OCI-LY3 (cell line): ENCODE results near the gene IRF5.

ENCODE experiments used
- H2AFZ ChIP-seq: fragments of 200-600, 300-600 bp; shearing (Covaris generic); 2 replicates; pipeline ENCODE4 v1.6.0; 2014; ENCODE audit warnings: antibody characterized with exemption, low read depth, low read length
- H3K27ac ChIP-seq: fragments of 200-600, 300-600 bp; sonication (generic); 2 replicates; pipeline ENCODE4 v1.5.1; 2014; ENCODE audit warnings: mild to moderate bottlenecking, low read length, moderate library complexity, mixed read lengths
- H3K27me3 ChIP-seq: fragments of 200-600, 300-600 bp; sonication (generic); 2 replicates; pipeline ENCODE4 v1.6.1; 2014; ENCODE audit warnings: low read depth, low read length, mixed read lengths
- H3K36me3 ChIP-seq: fragments of 200-600, 300-600 bp; sonication (generic); replicated peaks from 2 replicates; pipeline ENCODE3; 2014; ENCODE audit warnings: low read depth, low read length, mixed read lengths
- H3K4me1 ChIP-seq: fragments of 300-600, 200-600 bp; sonication (generic); 2 replicates; pipeline ENCODE4 v1.6.1; 2014; ENCODE audit warnings: low read length, mixed read lengths
- H3K4me2 ChIP-seq: fragments of 200-600, 300-600 bp; sonication (generic); 2 replicates; pipeline ENCODE4 v1.6.1; 2014; ENCODE audit warnings: low read length, mixed read lengths
- H3K4me3 ChIP-seq: fragments of 300-600, 200-600 bp; sonication (generic); 2 replicates; pipeline ENCODE4 v1.5.1; 2014; ENCODE audit warnings: antibody characterized with exemption, mild to moderate bottlenecking, low read length, moderate library complexity
- H3K79me2 ChIP-seq: fragments of 300-600, 200-600 bp; shearing (Covaris generic); 2 replicates; pipeline ENCODE4 v1.6.1; 2014; ENCODE audit warnings: mild to moderate bottlenecking, low read length, mixed read lengths
- H3K9ac ChIP-seq: fragments of 300-600, 200-600 bp; shearing (Covaris generic); 2 replicates; pipeline ENCODE4 v1.6.0; 2014; ENCODE audit warnings: mild to moderate bottlenecking, low read length, moderate library complexity
- H3K9me3 ChIP-seq: fragments of 200-600, 300-600 bp; shearing (Covaris generic); 2 replicates; pipeline ENCODE4 v1.6.1; 2014; ENCODE audit warnings: low read length, mixed read lengths; ENCODE audit not compliant: insufficient read depth
- H4K20me1 ChIP-seq: fragments of 200-600, 300-600 bp; sonication (generic); 2 replicates; pipeline ENCODE4 v1.6.1; 2016; ENCODE audit warnings: low read length, mixed read lengths; ENCODE audit not compliant: insufficient read depth
- EZH2phosphoT487 ChIP-seq: fragments of 200-600 bp; shearing (Covaris generic); IDR thresholded peaks from 2 replicates; pipeline ENCODE4 v1.6.1; 2018; ENCODE audit warnings: antibody characterized with exemption, mixed run types, low read depth
- TF ChIP-seq, protein P1 (sequence below): fragments of 200-600, 300-600 bp; sonication (generic); IDR thresholded peaks from 2 replicates; pipeline ENCODE4 v1.5.1; 2014; ENCODE audit warnings: antibody characterized with exemption, low read length, low read depth

Gene IRF5

DNA sequence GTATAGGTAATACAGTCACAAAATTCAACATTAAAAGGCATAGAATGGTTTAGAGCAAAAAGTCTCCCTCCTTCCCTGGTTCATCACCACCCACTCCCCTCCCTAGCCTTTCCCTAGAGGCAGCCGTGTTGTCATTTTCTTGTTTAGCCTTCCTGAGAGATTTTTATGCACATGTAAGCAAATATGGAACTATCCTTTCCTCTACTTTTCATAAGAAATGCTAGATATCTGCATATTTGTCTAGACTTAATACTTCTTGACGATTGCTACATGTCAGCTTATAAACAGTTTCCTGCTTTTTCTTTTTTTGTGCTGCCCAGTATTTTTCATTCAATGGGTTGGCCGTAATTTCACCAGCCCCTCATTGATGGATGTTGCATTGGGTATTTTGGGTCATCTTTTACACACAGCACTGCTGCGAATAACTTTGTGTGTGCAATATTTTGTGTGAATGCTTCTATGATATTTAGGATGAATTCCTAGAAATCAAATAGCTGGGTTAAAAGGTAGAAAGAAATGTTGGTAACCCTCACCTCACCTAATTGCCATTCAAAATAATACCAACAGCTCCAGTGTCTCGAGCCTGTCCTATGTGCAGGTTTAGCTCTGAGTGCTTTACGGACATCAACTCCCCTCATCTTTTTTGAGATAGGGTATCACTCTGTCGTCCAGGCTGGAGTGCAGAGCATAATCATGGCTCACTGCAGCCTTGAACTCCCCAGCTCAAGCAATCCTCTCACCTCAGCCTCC lies 6.9 kb downstream of the IRF5 start:
- Histone ChIP-seq H3K4me1 (peaks cover 48% of the 10 kb centered on the region), H3K4me2 (no peak overlapping the region), H3K27ac (no peak overlapping the region), H3K9ac (no peak overlapping the region), H3K79me2 (peaks cover 85% of the 10 kb centered on the region), H2AFZ (no peak overlapping the region), H3K27me3 (no peaks in the 10 kb centered on the region), H3K4me3 (no peak overlapping the region), H4K20me1 (peaks cover 56% of the 10 kb centered on the region), H3K9me3 (no peaks in the 10 kb centered on the region), H3K36me3 (peaks cover 74% of the 10 kb centered on the region)
- TF ChIP-seq, protein P1, sequence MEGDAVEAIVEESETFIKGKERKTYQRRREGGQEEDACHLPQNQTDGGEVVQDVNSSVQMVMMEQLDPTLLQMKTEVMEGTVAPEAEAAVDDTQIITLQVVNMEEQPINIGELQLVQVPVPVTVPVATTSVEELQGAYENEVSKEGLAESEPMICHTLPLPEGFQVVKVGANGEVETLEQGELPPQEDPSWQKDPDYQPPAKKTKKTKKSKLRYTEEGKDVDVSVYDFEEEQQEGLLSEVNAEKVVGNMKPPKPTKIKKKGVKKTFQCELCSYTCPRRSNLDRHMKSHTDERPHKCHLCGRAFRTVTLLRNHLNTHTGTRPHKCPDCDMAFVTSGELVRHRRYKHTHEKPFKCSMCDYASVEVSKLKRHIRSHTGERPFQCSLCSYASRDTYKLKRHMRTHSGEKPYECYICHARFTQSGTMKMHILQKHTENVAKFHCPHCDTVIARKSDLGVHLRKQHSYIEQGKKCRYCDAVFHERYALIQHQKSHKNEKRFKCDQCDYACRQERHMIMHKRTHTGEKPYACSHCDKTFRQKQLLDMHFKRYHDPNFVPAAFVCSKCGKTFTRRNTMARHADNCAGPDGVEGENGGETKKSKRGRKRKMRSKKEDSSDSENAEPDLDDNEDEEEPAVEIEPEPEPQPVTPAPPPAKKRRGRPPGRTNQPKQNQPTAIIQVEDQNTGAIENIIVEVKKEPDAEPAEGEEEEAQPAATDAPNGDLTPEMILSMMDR: no peak
- no peak for TF ChIP-seq EZH2phosphoT487

DNA sequence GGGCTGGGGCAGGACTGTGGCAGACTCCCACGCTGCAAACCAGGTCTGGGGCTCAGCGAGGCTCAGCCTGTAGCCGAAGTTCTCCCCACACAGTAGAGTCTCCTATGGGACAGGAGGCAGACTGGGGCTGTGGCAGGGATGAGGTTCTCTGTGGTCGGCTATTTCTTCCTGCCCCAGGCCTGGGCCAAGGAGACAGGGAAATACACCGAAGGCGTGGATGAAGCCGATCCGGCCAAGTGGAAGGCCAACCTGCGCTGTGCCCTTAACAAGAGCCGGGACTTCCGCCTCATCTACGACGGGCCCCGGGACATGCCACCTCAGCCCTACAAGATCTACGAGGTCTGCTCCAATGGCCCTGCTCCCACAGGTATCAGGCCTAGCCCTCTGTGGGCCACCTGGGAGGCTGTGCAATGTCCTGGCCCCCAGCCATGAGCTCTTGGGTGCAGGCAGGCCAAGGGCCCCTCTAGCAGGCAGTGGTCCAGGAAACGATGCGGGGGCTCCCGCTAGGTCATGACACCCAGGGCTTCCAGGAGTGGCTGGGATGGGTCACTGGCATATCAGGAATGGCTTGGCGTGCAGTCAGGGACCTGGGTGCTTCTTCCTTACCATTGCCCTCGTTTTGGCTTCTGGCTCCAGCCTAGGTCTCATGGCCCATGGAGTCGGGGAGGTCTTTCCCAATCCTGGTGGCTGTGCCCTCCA lies 8.1 kb downstream of the IRF5 start:
- no peaks in the 10 kb centered on the region for H3K9me3 ChIP-seq
- H3K4me1 ChIP-seq: peaks cover 38% of the 10 kb centered on the region
- peaks cover 73% of the 10 kb centered on the region for H3K79me2 ChIP-seq
- H3K27me3 ChIP-seq: no peaks in the 10 kb centered on the region
- no peak overlapping the region for H3K27ac ChIP-seq
- TF ChIP-seq, protein P1: no peak
- TF ChIP-seq EZH2phosphoT487: no peak
- H3K36me3 ChIP-seq: peaks cover 84% of the 10 kb centered on the region
- H3K4me2 ChIP-seq: no peak overlapping the region
- H4K20me1 ChIP-seq: peaks cover 56% of the 10 kb centered on the region
- H3K9ac ChIP-seq: no peak overlapping the region
- no peak overlapping the region for H2AFZ ChIP-seq
- H3K4me3 ChIP-seq: no peak overlapping the region

DNA sequence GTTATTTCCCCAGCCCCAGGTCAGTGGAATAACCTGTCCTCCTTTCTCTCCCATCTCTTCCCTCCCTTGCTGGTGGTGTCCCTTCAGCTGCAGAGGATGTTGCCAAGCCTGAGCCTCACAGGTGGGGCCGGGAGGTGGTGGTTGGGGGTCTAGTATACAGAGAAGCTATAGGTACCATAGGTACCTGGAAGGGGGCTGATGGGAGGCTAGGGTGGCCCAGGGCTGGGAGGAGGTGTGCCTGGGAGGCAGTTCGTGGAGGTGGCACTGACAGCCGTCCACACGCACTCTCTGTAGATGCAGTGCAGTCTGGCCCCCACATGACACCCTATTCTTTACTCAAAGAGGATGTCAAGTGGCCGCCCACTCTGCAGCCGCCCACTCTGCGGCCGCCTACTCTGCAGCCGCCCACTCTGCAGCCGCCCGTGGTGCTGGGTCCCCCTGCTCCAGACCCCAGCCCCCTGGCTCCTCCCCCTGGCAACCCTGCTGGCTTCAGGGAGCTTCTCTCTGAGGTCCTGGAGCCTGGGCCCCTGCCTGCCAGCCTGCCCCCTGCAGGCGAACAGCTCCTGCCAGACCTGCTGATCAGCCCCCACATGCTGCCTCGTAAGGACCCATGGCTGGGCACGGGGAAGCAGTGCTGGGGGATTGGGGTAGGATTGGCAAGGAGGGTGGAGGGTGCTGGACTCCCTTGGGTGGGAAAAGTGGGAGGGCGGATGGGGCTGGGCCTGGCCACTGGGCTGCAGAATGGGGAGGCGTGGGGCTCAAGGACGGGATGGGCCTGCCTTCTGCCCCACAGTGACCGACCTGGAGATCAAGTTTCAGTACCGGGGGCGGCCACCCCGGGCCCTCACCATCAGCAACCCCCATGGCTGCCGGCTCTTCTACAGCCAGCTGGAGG lies 9.5 kb downstream of the IRF5 start:
- Histone ChIP-seq H3K4me2 (no peak overlapping the region), H3K27ac (no peak overlapping the region), H3K36me3 (peaks cover 83% of the 10 kb centered on the region)

More for the DNA sequence above, 9.5 kb downstream of the IRF5 start:
- peaks cover 60% of the 10 kb centered on the region for H3K79me2 ChIP-seq
- peaks cover 46% of the 10 kb centered on the region for H4K20me1 ChIP-seq
- H3K4me3 ChIP-seq: no peak overlapping the region
- peaks cover 25% of the 10 kb centered on the region for H3K4me1 ChIP-seq
- H3K9ac ChIP-seq: no peak overlapping the region
- TF ChIP-seq, protein P1: peak; percentile 41
- TF ChIP-seq EZH2phosphoT487: no peak
- no peaks in the 10 kb centered on the region for H3K27me3 ChIP-seq
- no peak overlapping the region for H2AFZ ChIP-seq
- H3K9me3 ChIP-seq: no peaks in the 10 kb centered on the region
